Measurements from ENCODE around the gene CTXN3. TPM values are rescaled to one million over a fixed set of nuclear protein-coding genes. Genes with fewer than 3 reads are reported as not detected.

Gene CTXN3
- total RNA-seq, 1 donor from 2014 or later = not detected

DNA sequence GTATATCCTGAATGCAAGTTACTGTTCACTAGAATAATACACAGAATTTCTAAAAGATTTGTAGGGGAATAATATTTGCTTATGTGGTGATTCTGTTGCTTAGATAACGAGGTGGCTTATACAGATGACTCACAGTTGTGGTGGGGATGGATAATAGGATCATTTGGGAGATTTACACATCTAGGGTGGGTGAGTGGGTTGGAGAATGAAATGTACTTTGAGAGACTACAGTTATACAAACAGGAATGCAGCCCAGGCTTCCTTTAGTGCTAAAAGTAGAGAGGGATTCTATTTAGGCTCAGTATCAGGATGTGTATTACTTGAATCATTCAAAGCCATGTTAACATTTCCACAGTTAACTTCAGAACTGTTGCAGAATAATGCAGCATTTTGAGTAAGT is 1.8 kb downstream of the CTXN3 start:
- Histone ChIP-seq H3K9me3 (no peaks in the 10 kb centered on the region), H3K27me3 (no peaks in the 10 kb centered on the region), H3K27ac (no peak overlapping the region), H3K4me1 (peaks cover 8% of the 10 kb centered on the region), H3K4me3 (no peak overlapping the region), H3K36me3 (no peaks in the 10 kb centered on the region)
- no peak for DNase-seq
- TF ChIP-seq, protein P1, sequence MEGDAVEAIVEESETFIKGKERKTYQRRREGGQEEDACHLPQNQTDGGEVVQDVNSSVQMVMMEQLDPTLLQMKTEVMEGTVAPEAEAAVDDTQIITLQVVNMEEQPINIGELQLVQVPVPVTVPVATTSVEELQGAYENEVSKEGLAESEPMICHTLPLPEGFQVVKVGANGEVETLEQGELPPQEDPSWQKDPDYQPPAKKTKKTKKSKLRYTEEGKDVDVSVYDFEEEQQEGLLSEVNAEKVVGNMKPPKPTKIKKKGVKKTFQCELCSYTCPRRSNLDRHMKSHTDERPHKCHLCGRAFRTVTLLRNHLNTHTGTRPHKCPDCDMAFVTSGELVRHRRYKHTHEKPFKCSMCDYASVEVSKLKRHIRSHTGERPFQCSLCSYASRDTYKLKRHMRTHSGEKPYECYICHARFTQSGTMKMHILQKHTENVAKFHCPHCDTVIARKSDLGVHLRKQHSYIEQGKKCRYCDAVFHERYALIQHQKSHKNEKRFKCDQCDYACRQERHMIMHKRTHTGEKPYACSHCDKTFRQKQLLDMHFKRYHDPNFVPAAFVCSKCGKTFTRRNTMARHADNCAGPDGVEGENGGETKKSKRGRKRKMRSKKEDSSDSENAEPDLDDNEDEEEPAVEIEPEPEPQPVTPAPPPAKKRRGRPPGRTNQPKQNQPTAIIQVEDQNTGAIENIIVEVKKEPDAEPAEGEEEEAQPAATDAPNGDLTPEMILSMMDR (IDR thresholded peaks at IDR 0.05) = no peak
- intact Hi-C loops (cut with DNase I) = no loop called here
- ATAC-seq = no peak

DNA sequence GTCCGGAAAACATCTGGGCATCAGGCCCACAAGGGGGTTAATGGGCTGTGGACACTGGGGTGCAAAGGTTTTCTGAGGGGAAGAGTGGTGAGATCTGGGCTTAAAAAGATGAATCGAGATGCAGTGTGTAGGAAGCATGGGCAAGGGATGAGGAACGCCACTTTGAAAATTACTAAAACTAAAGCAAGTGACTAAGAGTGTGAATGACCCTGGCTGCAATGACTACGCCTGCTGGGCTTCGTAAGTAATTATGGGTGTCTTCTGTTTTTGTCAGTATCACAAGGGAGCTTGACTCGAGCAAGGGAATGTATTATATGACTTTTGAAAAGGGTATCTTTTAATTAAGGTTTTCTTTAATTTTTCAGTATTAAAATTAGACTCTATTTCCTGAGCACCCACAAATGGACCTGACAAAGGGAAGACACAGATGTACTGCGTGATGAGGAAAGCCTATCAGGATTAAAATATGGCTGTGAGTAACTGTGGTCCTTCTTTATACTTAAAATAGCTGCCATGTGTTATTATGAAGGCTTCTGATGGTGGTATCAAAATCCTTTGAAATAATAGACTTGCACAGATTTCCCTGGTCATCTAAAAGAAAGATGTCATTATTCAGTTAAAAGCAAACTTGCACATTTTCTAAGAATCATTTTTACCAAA is 4.2 kb downstream of the CTXN3 start:
- intact Hi-C loops (cut with DNase I) = no loop called here
- Histone ChIP-seq H3K27ac (no peak overlapping the region), H3K4me1 (peaks cover 8% of the 10 kb centered on the region), H3K27me3 (no peaks in the 10 kb centered on the region), H3K9me3 (no peaks in the 10 kb centered on the region), H3K36me3 (no peaks in the 10 kb centered on the region), H3K4me3 (no peak overlapping the region)
- TF ChIP-seq, protein P1 (IDR thresholded peaks at IDR 0.05) = no peak
- ATAC-seq = no peak
- DNase-seq = no peak

DNA sequence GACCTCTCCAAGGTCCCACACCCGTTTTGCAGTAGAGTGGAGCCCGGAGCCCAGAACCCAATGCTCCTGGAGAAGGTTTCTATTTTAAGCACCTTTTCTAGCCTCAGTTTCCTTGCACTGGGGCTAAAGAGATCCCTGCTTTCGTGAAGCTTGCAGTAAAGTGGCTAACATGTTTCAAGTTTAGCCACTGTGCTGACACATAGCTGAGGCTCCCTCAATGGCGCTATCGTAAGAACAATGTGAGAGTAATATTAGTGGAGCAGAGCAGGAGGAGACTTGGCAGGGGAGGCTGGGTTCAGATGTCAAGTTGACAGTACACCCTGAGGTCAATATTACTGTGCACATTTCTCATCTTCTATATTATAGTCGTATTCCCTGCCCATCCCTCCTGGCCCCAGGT is 7.9 kb downstream of the CTXN3 start:
- Histone ChIP-seq H3K27me3 (no peaks in the 10 kb centered on the region), H3K4me1 (no peaks in the 10 kb centered on the region), H3K27ac (no peak overlapping the region), H3K9me3 (no peaks in the 10 kb centered on the region), H3K36me3 (no peaks in the 10 kb centered on the region), H3K4me3 (no peak overlapping the region)
- TF ChIP-seq, protein P1 (IDR thresholded peaks at IDR 0.05) = no peak
- no peak for ATAC-seq
- no peak for DNase-seq
- intact Hi-C loops (cut with DNase I) = no loop called here

DNA sequence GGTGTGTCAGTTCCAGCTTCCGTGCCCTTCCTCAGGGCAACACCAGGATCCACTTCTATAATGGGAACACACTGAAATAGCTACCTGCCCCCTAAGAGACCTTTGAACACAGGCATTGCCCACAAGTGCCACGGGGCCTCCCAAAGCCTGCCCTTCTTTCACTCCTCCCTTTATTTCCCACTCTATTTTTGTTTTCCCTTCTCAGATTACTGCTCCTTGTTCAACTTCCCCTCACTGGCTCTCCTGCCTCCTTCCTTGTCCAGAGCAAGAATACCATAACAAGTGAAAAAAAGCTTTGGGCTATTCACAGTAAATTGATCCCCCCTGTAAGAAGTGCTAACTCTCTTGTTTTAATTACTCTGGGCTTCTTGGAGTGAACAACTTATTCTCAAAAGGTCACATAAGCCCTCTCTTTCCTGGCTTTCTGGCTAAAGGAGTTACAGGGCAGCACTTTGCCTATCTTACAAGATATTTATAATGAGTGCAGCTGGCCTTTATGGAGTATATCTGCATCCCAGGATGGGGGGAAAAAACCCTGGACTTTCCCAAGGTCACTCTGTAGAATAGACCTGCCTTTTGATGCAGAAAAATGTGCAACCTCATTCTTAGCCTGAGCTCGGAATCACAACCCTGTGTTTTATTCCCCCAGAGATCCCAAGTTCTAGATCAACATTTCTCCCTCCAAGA is 11.3 kb downstream of the CTXN3 start:
- no peak overlapping the region for H3K4me3 ChIP-seq
- intact Hi-C loops (cut with DNase I) = no loop called here
- H3K27ac ChIP-seq = no peak overlapping the region
- ATAC-seq (no peak), DNase-seq (no peak)
- H3K4me1 ChIP-seq = no peaks in the 10 kb centered on the region
- no peaks in the 10 kb centered on the region for H3K27me3 ChIP-seq
- H3K36me3 ChIP-seq = no peaks in the 10 kb centered on the region
- TF ChIP-seq, protein P1 (IDR thresholded peaks at IDR 0.05) = no peak
- H3K9me3 ChIP-seq = no peaks in the 10 kb centered on the region

DNA sequence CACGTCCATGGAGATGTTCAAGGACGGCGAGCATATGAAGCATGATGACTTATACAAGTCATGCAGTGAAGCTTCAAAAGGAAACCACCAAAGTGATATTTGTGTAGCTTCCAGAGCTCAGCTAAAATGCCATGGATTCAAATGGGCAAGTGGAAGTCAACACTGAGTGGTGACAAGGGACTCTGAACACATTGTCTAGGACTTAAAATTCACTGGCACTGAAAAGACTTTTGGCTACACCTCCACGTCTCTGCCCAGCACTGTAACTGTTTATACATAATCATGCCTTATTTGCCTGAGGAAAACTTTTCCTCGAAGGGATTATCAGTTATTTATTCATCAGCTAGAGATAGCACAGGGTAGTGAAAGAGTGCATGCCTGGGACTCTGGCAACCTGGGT is 15.2 kb downstream of the CTXN3 start:
- ATAC-seq (no peak), DNase-seq (no peak)
- Histone ChIP-seq H3K36me3 (no peaks in the 10 kb centered on the region), H3K27me3 (no peaks in the 10 kb centered on the region), H3K9me3 (no peaks in the 10 kb centered on the region), H3K4me3 (no peak overlapping the region), H3K4me1 (no peaks in the 10 kb centered on the region), H3K27ac (no peak overlapping the region)
- intact Hi-C loops (cut with DNase I) = no loop called here
- TF ChIP-seq, protein P1 (IDR thresholded peaks at IDR 0.05) = no peak
